HG03064 (cell line): ENCODE data around the gene NXT1.
A peak's percentile ranks its signal among the peaks of the same experiment; 100 is the strongest.
"Not testable (repeated sequence)": the region's sequence is repeated elsewhere in the genome, so short reads cannot be mapped to it uniquely, and the experiment has no call there.

Experiments used
- ATAC-seq: cut with Tn5 transposase; IDR thresholded peaks from one replicate; pipeline ENCODE4 v1.9.1; 2021; ENCODE audit warnings: low read depth; ENCODE audit not compliant: unreplicated experiment

The NXT1 gene

DNA sequence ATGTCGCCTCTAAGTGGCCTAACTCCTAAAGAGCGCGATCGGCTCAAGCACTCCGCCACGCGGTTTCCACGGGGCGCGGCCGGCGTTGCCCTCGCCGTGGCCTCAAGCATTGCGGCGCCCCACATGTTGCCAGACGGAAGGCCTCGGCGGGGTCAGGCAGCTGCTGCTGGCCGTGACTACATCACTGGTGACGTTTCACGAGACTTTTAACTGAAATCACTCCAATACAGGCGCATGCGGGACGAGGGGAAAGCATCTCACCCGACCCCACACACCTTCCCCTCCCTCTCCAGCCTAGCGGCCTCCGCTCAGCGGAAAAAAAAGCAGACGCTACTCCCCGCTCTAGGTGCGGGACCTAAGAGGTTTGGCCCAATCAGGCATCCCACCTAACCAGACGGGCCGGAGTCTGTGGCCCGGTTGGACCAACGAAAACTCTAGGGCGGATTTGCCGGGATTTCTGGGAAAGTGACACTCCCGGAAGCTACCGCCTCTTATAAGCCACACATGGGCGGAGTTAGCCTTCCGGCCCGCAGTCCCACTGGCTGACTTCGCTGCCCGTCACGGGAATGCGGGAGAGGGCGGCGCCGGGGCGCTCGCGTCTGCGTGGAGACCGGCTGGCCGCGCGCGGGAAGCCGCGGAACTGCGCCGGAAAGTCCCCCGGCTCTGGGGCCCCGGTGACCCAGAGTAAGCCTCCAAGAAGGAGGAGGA, at the start of gene NXT1:
NXT1 (plus strand) TSS at position 596 of the 708 bp plus-strand sequence. CDS start 3,251 bp downstream, outside the sequence.
- ATAC-seq: peak; percentile 76

GRCh38 chr20:23301436-23302050, 49.0 kb upstream of the NXT1 start:
- ATAC-seq: no peak

GRCh38 chr20:23302386-23302785, 48.2 kb upstream of the NXT1 start:
- ATAC-seq: no peak

GRCh38 chr20:23302801-23303200, 47.8 kb upstream of the NXT1 start:
- no peak for ATAC-seq

DNA sequence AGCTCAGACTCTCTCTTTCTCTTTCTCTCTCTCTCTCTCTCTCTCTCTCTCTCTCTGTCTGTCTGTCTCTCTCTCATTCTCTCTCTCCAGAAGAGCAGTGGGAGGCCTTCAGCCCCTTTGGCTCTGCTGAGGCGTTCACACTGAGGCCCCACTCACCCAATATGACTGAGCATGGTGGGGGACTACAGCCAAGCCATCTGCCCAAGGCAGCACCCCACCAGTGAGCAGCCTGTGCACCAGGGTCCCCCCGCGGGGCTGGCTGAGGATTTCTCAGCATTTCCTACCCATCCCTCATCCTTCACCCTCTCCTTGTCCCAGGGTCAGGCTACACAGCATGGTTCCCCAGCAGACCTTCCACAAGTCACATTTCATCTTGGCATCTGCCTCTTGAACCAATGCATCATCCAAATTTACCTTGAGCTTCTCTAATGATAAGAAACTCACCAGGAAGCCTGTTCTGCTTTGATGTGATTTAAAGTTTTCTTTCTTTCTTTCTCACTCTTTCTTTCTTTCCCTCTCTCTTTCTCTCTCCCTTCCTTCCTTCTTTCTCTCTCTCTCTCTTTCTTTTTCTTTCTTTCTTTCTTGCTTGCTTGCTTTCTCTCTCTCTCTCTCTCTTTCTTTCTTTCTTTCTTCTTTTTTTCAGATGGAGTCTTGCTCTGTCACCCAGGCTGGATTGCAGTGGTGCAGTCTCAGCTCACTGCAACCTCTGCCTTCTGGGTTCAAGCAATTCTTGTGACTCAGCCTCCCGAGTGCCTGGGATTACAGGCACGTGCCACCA, 47.1 kb upstream of the NXT1 start:
- no peak for ATAC-seq

DNA sequence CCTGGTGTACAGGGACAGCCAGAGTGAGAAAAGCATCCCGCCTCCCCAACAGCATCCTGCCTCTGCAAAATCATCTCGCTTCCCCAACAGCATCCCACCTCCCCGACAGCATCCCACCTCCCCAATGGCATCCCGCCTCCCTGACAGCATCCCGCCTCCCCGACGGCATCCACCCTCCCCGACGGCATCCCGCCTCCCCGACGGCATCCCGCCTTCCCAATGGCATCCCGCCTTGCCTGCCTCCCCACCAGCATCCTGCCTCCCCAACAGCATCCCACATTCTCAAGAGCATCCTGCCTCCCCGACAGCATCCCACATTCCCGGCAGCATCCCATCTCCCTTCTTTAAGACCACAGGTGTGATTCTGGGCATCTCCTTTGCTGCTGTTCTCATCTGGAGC, 46.0 kb upstream of the NXT1 start:
- ATAC-seq: no peak

DNA sequence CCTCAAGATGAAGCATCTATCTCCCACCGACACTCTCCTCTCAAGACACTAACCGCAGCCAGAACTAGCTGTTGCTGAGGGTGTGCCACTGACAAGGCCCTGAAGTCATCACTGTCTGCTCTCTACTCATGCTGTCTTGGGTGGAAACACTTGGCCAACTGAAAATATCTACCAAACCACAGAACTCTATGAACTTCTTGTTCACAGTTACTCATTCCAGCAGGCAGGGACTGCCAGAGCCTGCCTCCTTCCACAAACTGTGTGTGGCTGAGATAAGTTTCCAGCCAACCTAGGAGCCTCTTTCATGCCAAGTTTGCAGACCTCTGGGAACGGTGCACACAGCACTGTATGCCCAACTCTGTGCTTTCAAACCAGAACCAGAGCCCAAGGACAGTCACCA, 45.5 kb upstream of the NXT1 start:
- ATAC-seq: no peak

GRCh38 chr20:23307393-23307792, 43.2 kb upstream of the NXT1 start:
- not testable (repeated sequence) for ATAC-seq

DNA sequence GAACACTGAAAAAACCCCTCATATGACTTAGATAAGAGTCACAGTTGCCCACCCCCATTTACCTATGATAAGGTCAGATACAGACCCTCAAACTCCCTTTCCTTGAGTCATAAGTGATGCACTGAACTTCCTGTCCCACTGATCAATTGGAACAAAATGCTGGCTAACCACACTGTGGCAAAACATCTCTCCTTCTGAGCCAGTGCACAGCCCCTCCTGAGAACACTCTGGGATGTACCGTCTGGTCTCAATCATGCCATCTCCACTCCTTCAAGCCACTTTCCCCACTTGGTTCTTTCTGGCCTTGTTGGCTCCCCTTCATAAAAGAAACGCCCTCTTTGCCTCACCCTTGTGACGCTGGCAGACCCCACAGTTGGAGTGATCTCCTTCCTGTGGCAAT, 42.6 kb upstream of the NXT1 start:
- ATAC-seq: no peak

DNA sequence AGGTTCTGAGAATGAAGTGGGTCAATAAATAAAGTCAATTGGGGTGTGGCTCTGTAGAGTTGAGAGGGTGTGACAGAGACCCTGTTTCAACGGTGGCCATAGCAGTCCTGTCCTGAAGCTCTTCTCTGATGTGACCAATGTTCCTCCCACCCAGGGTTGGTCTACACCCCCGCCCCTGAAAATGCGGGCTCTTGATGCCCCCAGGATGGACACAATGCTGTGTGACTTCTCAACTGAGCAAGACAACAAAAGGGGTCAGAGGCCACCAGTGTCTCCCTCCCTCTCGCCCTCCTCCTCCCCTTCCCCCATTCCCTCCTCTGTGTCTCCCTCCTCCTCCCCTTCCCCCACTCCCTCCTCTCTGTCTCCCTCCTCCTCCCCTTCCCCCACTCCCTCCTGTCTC, 41.7 kb upstream of the NXT1 start:
- no peak for ATAC-seq

DNA sequence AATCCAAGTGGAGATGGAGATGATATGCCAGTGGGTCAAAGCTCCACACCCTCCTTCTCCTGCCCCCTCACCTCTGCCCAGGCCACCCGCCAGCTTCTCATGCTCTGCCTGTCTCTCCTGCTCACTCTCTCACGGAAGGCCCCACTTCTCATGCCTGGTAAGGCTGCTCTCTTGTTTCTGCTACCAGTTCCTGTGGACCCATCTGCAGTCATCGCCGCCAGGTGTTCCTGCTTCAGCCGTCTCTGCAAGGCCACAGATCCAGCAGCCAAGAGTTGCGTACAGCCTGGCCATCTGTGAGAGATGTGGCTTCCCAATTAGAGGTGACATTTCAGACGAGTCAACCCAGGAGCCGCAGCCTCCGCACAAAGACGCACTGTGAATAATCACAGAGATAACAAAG, 40.8 kb upstream of the NXT1 start:
- no peak for ATAC-seq

DNA sequence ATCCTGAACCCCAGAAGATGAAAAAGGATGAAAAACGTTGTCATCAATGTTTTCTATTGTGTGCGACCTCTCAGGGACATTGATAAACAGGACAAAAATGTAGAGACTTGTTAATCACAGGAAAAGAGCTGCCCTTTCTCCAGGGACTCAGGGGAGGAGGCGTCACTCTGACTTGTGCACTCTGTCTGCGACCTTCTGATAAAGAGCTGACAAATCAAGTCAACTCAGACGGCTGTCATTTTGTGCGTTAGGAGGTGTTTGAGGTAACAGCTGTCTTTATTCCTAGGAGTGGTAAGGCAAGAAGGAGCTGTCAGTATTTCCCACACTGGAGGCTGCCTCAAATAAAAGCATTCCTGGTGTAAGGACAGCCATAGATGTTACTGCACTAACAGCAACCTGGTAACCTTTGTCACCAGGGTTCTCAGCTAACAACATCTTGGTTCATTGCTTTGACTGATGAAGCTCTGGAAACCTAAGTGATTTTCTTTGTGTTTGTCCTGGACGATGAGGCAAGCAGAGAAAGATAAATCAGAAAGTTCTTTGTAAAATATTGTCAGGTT, 38.6 kb upstream of the NXT1 start:
- no peak for ATAC-seq

- ATAC-seq: no peak
Observed at GRCh38 chr20:23313271-23313670, 37.3 kb upstream of the NXT1 start.

GRCh38 chr20:23314699-23315098, 35.9 kb upstream of the NXT1 start:
- no peak for ATAC-seq

GRCh38 chr20:23315099-23315498, 35.5 kb upstream of the NXT1 start:
- no peak for ATAC-seq

DNA sequence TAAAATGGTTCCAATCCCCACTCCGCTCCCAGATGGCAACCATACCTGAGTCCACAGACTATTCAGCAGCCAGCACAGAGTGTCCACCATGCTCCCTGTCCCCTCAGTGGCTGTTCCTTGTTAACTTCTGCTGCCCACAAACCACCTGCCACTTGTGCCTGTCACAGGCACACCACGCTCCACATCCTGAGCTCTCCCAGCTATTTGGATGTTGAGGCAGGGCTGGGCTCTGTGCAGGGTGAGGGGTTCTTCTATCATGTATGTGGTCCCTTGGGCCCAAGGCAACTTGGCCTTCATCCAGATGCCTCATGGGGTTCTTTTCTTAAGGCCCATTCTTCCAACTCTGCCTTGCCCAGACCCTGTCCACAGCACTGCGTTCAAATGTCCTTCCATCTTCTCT, 34.0 kb upstream of the NXT1 start:
- no peak for ATAC-seq

- no peak for ATAC-seq
Observed at GRCh38 chr20:23317081-23317480, 33.5 kb upstream of the NXT1 start.

- ATAC-seq: no peak
Observed at GRCh38 chr20:23318347-23318746, 32.2 kb upstream of the NXT1 start.

DNA sequence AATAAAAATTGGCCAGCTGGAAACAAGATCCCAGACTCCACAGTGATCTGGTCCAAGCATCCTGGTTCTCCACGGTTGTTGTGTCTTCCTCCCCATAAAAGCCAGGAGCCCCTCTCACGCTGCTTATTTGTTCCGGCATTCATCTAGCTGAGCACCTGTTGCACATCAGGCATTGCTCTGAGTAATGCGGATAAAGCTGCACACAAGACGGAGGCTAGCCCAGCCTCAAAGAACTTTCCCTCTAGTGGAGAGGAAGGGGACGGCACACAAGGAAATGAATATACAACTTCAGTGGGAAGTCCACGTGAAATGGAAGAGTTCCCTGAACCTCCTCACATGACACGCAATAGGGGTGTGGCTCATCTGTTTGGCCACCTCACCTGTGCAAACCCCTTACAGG, 30.3 kb upstream of the NXT1 start:
- no peak for ATAC-seq

DNA sequence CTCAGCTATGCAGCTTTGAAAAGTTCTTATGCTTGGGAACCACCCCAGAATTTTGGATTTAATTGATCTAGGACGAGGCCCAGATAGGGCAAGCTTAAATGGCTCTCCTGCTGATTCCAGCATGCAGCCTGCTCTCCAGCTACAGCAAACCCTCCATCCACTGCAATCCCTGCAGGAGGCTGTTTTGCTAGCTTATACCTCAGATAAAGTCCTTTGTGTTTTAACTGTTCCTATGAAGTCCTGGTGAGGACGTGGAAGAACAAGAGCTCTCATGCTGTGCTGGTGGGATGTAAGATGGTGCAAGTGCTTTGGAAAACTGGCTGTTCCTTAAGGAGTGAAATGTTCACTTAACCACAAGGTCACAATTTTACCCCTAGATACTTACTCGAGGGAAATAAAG, 25.5 kb upstream of the NXT1 start:
- no peak for ATAC-seq

DNA sequence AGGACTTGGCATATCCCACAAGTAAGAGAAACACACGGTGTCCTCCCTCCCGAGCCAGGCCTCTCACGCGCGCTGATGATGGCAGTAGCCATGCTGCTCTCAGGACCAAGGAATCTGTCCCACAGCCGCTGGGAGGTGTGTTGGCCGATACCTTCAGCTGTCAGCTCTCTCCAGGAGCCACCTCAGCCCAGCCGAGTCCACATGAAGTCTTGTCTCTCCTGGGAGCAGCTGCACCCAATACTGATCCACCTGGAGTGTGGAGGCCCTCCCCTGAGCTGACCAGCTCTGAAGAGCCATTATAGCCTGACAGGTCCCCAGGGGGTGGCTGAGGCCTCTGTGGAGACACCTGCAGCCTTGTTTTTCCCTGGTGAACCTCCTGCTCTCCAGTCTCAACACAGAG, 23.8 kb upstream of the NXT1 start:
- ATAC-seq: no peak
